GM19025 (cell line): ENCODE data around the gene MCTP1.

Experiments used
- ATAC-seq: cut with Tn5 transposase; IDR thresholded peaks from one replicate; pipeline ENCODE4 v1.9.1; 2021; ENCODE audit warnings: mild to moderate bottlenecking, low read depth, moderate library complexity; ENCODE audit not compliant: unreplicated experiment

MCTP1 gene

DNA sequence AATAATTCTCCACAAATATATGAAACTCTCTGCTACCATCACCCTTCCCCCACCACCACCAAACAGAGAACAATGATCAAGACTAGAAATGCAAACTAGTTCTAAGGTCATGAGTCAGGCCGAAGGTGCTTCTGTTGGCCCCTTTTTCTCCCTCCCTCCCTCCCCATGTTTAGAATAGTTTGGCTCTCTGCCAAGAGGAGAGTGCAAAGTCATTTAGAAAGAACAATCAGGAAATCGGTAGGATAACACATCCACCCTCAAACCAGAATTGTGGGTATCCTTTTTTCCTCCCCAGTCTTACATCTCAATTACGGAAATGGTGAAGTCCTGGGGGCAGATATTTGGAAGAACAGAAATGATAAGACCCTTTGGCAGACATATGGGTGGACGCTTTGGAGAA, 496.4 kb downstream of the MCTP1 start:
- ATAC-seq: no peak

DNA sequence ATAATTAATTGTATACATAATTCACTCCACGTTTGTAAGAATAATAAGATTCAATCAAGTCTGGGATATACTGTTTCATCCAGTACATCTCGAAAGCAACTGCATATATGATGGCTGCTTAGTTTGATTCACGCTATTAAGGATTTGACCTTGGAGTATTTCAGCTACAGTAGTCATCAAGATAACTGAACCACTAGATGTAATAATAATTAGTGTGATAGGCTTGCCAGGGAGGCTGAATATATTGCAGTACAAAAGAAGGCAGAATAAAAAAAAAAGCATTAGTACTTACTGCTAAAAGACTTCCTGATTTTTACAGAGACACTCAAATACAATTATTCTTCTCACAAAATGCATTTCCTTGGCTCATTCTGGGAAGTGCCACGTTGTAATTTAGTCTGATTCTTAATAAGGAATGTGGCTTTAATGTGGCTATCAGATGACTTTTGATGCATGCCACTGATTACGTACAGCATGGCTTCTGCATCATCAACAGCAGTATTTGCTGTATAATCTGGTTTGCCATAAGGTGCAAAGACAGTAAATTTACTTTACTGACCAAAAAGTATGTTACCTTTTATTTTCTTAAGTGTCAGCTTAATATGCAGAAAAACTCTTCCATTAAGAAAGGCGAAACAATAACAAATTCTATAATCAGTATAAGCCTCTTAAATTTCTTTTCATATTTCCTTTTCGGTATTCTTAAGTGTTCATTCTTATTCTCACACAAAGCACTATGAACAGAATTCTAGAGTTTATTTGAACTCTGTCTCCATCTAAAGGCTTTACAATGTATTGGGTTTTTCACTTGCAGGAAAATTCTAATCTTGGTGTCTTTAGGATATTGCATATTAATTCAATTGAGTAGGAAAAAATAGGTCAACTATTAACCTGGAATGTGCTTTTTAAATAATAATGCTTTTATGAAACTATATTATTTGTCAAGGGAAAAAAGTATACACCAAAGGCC, 500.1 kb downstream of the MCTP1 start:
- no peak for ATAC-seq

DNA sequence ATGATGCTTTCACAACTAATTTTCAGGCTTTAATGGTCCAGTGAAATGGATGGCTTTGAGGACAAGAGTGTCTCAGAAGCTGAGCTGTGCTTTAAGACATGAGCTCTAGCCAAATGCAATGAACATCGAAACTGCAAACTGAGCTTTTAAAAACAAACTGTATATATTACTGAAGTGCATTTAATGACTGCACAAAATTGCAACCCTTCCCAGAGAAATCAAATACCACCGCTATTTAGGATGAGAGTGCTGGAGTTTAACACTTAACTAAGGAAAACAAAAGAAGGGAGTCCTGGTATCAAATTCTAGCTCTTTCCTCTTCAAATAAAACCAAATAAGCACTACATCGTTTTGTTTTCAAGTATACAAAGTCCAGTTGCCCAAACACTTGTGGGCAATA, 502.5 kb downstream of the MCTP1 start:
- no peak for ATAC-seq

DNA sequence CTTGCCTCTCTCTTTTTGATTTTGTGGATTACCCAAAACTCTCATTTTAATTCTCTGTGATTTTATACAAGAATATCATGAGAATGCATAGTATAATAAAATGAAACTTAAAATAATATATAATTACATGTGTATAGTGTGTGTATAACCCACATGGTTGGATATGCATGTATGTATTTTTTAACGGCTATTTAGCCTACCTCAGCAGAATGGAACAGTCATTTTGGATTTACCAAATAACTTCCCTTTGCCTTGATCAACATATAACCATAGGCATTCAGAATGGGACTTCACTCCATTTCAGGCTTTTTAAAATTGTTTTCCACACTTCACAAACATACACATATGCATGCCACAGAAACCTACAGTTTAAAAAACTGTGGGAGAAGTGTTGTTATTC, 505.2 kb downstream of the MCTP1 start:
- ATAC-seq: no peak

DNA sequence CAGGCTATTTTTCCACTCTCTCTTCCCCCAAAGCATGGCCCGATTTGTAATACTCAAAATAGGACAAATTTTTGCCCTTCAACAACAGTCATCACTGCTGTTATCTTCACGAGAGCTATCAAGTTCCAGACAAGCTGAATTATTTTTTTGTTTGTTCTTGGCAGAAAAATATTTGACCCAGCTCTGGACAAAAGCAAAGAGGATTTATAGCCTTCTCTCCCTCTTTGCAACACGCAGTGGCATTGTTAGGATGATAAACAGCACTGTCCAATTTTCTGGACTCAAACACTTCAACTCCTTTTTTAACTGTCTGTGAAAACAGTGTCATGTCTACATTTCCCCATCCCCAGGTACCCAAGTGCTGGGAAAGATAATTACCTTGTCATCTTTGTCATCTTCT, 506.2 kb downstream of the MCTP1 start:
- ATAC-seq: no peak

DNA sequence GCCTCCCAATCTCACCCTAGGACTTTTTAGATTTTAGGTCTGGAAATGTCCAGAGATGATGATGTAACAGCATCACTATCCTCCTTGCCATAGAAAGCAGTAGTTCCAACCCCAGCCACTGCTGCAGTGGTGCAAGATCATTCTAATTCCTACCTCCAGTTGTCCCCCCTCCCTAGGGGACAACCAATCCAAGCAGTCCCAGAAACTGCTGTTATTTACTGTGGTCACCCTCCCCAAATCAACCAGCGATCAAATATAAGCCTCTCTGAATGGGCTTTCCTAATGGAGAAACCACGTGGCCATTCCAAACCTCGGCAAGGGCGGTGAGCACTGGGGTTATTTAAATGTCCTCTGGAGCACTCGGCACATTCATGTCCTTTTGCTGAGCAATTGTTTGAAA, 506.6 kb downstream of the MCTP1 start:
- ATAC-seq: no peak

DNA sequence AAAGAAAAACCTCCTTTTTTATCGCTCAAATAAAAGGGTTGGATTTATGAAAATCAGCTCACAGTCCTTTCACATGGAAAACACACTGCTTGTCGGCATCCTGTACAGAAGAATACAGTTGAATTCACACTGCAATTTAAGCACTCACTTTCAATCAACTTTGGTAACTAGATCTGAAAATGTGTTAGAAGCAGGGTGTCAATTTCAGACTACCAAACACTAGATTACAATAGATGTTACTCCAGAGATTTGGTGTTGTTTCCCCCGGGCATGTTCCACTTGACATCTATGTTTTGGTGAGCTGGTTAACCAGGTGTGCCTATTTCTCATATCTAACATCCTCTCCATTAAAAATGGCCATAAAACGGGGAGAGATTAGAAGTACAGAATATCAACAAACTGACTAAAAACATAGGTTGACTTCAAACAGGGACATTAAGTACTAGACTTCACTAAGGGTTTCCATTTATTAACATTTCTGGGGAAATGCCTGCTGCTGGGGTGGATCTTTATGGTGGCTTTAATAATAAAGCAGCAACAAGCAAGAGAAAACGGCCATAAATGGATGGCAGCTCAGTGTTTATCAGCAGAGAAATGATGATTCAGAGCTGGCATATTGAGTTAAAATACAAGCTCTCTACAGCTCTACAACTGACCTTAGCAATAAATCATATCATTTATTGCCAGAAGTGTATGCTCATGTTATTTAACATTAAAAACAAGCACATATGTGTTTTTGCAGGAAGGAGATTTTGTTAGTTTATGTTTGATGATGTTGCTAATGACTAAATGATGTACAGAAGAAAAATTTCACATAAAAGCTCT, 507.6 kb downstream of the MCTP1 start:
- no peak for ATAC-seq

DNA sequence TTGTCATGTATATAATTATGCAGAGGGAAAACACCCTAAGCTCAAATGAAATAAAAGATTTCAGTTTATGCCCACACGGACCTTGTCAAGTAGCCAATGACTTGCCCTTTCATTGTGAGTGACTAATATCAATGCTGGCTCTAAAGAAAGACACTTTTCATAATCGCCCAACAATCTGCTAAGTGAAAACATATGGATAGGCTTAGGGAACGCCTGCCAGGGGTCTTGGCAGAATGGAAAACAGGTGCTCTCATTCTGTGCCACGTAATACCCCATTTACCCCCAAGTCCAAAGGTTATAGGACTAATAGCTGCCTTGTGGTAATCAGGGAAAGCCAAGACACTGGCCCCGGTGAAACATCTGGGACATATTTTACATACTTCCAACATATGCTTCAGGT, 508.7 kb downstream of the MCTP1 start:
- no peak for ATAC-seq

DNA sequence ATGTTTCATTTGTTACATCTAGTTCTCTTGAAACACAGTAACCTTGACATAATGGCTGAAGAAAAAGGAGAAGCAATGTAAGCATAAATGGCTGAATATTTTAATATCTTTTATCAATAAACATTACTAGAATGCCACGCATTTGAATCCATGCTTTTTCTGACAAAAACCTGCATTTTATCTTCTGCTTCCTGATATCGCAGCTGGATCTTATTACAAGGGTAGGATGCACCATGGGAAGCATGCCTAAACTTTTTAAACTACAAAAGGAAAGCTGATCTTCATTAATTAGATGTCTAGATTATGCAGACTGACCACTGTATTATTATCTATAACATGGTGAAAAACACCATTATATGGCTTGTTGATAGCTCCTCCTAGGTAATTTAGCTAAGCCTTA, 509.8 kb downstream of the MCTP1 start:
- no peak for ATAC-seq

DNA sequence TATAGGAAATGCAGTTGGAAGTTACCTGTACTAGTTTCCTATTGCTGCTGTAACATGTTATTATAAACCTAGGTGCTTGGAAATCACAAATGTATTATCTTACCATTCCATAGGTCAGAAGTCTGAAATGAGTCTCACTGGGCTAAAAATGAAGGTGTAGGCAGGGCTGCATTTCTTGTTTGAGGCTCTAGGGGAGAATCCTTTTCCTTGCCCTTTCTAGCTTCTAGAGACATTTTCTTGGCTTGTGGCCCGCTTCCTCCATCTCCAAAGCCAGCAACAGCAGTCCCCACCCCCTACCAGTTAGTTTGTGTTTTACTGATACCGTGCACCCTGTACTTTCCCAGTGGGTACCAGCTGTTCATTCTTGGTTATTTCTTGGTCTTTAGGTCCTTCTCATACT, 513.2 kb downstream of the MCTP1 start:
- ATAC-seq: no peak

DNA sequence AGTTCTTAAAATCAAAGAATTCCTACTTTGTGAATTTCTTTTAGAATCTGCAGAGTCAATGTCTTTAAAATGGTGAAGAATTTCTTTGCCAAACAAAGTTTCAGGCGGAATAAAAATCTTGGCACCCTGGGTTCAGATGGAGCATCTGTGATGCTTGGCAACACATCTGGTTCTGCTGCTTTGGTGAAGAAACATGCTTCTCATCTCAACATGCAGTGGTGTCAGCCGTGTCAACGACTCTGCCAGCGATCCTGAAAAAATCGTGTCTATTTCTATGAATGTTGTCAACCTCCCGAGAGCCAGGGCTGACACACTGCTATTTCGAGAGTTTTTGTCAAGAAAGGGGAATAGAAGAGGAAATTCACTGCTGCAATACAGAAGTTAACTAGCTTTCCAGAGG, 514.9 kb downstream of the MCTP1 start:
- ATAC-seq: no peak

DNA sequence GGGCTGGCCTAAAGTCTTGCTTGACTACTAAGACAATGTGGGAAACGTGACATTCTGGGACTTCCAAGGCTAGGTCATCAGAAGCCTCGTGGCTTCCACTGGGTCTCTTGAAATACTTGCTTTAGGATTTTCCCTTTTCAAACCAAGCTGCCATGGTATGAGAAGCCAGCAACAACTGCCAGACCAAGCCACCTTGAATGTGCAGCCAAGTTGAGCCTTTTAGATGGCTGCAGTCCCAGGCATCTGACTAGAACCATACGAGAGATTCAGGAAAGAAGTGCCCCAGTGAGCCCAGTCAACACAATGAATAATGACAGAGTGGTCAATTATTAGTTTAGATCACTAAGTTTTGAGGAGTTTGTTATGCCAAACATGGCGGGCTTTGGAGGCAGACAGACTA, 523.1 kb downstream of the MCTP1 start:
- no peak for ATAC-seq

DNA sequence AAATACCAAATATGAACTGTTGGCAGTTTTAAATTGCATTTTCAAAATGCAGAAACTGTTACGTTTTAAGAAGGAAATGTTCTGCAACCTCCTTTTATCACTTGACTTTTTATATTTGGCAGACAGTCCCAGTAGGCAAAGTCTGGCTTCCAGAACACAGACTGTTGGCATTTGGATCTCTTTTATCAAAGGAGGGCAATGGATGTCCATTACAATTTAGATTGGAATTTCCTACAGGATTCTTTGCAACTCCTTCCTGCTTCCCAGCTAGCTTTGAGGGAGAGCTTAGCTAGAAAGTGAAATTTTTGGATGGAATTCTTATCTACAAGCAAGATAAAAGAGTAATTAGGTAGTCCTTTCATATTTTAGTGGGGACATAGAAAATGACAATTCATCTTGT, 523.8 kb downstream of the MCTP1 start:
- ATAC-seq: no peak

DNA sequence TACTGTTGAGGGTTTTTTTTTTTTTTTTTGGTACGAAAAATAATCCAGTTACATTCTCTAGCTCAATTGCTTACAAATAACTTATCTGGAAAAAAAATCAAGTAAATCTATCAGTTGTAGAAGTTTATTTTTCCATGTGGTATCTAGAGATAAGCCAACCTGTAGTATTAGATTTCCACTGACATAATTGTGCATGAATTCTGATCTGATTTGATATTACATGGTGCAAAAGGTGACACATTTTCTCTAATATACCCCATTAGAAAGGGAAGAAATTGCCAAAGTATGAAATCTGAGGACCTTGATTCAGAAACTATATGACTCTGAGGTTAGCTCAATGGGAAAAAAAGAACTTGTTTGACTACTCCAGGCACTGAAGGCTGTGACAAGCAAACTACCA, 524.9 kb downstream of the MCTP1 start:
- no peak for ATAC-seq

DNA sequence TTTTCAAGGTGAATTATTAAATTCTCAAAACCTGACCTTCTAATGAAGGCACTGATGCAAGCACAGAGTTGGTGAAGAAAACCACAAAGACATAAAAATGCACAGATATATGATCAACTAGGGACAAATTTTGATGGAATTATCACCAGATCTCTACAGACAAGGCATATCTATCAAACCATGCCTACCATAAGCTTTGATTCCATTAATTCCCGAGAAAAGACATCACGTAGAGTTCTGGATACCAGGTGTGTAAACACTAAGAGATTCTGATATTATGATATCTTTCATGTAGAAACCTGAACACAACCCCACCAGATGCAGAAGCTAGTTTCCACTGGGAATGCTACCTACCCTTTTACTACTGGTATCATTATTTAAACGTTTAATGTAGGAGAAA, 525.9 kb downstream of the MCTP1 start:
- no peak for ATAC-seq

DNA sequence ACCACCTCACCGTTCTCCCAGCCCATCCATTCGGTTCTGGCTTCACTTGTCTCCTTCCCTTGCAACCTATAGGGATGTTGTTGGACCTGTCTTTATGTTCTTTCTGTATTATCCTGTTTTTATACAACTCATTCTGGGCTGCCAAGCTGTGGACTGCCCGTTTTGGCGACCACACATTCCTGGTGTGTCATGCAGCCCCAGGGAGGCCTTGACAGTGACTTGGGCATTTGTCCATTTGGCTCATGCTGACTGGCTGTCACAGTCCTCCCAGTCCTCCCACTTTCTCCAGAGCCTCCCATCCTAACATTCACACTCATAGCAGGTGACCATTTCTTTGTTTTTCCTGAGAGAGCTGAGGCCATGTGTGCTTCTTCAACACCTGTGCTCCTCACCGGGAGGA, 530.1 kb downstream of the MCTP1 start:
- no peak for ATAC-seq

DNA sequence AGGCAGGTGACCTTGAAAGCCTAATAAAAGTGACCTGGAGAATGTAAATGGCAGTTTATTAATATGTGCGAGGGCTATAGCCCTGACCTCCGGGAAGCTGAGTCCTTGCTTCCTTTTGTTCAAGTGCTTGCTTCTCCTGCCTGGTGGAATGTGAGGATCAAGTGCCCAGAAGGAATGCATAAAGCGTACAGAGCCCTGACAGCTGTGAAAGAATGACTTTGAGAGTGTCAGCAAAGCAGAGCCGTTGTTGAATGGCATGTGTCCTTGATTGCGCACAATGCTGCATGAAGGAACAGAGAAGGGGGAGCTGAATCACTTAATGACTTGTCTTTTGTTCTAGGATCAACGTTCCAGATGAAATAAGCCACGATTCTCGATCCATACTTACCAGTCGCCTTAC, 533.4 kb downstream of the MCTP1 start:
- ATAC-seq: no peak

DNA sequence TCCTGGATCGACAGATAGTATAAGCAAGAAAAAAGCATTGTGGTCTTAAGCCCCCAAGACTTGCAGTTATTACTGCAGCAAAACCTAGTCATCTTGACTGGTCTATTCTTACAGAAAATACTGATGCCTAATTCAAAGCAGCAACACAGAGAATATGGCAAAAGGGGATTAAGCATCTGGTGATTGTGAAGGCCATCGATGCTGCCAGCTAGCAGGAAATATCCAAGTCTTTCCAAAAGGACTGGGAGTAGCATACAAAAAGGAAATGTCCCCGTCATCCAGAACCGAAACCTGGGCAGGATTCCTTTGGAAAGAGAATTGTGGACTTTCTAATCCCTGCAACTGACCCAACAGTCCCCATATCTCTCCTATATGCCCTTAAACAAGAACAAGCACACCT, 534.2 kb downstream of the MCTP1 start:
- no peak for ATAC-seq

DNA sequence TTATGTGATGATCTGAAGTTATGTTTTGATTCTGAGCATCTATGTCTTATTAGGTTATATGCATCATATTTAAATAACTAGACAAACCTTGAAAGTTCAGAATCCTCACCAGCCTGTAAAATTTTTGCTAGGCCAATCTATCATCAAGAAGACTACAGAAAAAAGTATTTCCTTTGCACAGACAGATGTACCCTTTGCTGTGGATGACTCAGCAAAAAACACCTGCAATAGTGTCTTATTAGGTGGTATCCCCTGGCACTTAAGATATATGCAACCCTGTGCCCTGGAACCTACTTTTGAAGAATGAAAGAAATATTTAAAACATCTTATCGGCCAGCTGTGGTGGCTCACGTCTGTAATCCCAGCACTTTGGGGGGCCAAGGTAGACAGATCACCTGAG, 535.9 kb downstream of the MCTP1 start:
- ATAC-seq: no peak

DNA sequence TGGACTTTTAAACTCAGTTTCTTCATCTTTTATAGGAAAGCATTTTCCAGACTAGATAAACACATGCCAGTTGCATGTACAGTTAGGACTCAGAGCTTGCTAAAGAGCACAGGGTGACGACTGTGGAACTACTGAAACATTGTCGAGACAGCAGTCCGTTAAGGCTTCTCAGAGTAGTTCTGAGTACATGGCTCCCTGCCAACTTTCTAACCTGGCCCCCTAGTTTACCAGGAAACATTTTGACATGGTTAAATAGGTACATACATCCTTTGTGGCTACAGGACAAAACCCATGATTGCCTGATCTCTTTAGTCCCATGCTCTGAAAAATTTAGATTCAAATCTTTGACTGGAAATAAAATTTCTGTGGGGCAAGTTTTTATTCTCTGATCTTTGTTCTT, 536.7 kb downstream of the MCTP1 start:
- ATAC-seq: no peak

DNA sequence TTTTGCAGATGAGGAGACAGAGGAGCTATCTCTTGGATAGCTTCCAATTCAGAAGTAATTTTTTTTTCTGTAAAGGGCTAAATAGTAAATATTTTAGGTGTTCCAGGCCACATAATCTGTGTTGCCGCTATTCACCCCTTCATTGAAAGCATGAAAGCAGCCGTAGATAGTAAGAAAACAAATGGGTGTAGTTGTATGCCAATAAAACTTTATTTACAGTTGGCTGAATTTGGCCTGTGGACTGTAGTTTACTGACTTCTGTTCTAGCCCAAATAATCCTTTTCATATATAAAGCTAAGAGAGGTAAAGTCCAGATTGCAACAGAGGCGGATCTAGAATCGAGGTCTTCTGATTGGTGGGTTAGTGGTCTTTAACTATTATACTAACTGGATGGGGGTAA, 537.5 kb downstream of the MCTP1 start:
- no peak for ATAC-seq

DNA sequence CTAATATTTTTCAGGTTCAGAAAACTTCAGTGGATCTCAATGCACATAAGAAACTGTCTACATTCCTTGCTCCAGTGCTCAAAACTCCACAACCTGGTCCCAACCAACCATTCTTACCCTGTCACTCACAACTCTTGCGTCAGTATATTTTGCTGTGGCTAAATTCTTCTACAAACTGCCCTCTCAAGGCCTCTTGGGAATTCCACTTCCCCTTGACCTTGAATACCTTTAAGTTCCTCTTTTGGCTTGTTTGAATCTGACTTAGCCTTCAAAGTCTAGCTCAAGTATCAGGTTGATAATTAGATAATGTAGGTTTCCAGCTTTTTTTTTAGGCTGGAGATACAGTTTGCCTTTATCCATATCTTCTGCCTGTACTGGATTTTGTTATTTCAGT, 538.2 kb downstream of the MCTP1 start:
- ATAC-seq: peak; percentile 40
